Activated CD4-positive, alpha-beta T cell treated with anti-CD3 and anti-CD28 coated beads, Interleukin-2, amount 10 ng/mL, durations not matched to agents 24 days and 14 days (primary cell): Measurements from ENCODE around the gene CSTB. TPM values are rescaled to one million over a fixed set of nuclear protein-coding genes. Genes with fewer than 3 reads are reported as not detected.

Experiments
- DNase-seq: peaks from one replicate; pipeline ENCODE4 v3.0.0; 2022
- H3K27ac Mint-ChIP-seq: one replicate; pipeline ENCODE4 v1.8.0; 2022; ENCODE audit warnings: mild to moderate bottlenecking, mixed read lengths
- H3K27me3 Mint-ChIP-seq: one replicate; pipeline ENCODE4 v1.8.0; 2022; ENCODE audit warnings: mixed read lengths
- H3K36me3 Mint-ChIP-seq: one replicate; pipeline ENCODE4 v1.8.0; 2022; ENCODE audit warnings: low read depth, mild to moderate bottlenecking, mixed read lengths
- H3K4me1 Mint-ChIP-seq: one replicate; pipeline ENCODE4 v1.8.0; 2021; ENCODE audit warnings: mixed read lengths
- H3K4me3 Mint-ChIP-seq: one replicate; pipeline ENCODE4 v1.8.0; 2022; ENCODE audit warnings: mild to moderate bottlenecking, moderate library complexity, mixed read lengths
- H3K9me3 Mint-ChIP-seq: one replicate; pipeline ENCODE4 v1.8.0; 2021; ENCODE audit warnings: mixed read lengths
- intact Hi-C: fragments of 100-400 bp; cut with micrococcal nuclease; formaldehyde crosslinking; loops from one replicate; pipeline ENCODE4 v1.15.1; 2023
- total RNA-seq: library from RNA; stranded (reverse); gene quantifications from 2 replicates; pipeline ENCODE4 v1.2.3, GENCODE V29; 2022

Gene CSTB
- total RNA-seq, 1 donor from 2014 or later: 59.2 TPM

DNA sequence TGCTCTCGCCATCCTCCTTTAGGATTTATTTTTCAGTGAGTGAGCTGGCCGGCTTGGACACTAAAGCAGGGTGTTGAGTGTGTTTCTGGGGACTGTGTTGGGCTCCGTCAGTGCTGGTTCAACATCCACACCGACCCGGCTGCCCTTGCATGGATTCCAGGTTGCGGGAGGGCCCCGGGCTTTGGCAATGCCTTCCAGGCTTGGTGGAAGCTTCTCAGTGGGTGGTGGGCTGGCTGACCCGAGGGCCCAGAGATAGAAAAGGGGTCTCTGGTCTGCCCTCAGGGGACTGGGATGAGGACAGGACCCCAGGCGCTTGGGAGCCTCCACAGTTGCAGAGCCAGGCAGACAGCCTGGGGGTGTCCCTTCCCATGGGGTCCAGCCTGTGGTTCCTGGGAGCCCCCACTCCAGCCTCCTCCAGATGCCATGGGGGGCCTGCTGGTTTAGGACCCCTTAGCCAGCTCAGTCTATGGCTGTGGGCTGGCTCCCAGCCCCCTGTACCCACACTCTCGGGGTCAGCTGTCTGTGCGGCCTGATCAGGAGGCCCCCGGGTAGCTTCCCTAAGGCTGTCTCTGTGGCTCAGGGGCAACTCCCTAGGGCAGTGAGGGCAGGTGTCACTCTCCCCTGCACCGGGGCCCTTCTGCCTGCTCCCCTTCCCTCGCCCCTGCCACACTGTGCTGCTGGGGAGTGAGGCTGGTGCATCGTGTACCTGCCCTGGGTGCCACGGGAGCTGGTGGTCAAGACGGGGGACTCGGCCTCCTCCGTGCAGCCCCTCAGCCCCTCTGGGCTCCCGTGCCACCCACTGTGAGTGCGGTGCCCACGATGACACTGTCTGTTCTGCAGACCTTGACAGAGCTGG lies 40.6 kb downstream of the CSTB start:
- Mint-ChIP-seq H3K27ac (no peak overlapping the region), H3K9me3 (no peaks in the 10 kb centered on the region), H3K4me3 (no peak overlapping the region), H3K36me3 (peaks cover 24% of the 10 kb centered on the region), H3K27me3 (no peaks in the 10 kb centered on the region), H3K4me1 (peaks cover 32% of the 10 kb centered on the region)
- no peak for DNase-seq
- intact Hi-C loops: no loop called here

GRCh38 chr21:43734928-43735229 lies 41.2 kb downstream of the CSTB start:
- peaks cover 24% of the 10 kb centered on the region for H3K36me3 Mint-ChIP-seq
- intact Hi-C loops: no loop called here
- H3K9me3 Mint-ChIP-seq: no peaks in the 10 kb centered on the region
- no peak overlapping the region for H3K27ac Mint-ChIP-seq
- H3K4me1 Mint-ChIP-seq: peaks cover 32% of the 10 kb centered on the region
- H3K4me3 Mint-ChIP-seq: no peak overlapping the region
- no peaks in the 10 kb centered on the region for H3K27me3 Mint-ChIP-seq
- no peak for DNase-seq

- intact Hi-C loops: no loop called here
- no peaks in the 10 kb centered on the region for H3K9me3 Mint-ChIP-seq
- H3K4me1 Mint-ChIP-seq: peaks cover 35% of the 10 kb centered on the region
- no peaks in the 10 kb centered on the region for H3K27me3 Mint-ChIP-seq
- H3K27ac Mint-ChIP-seq: peak overlapping the region; percentile 25
- no peak for DNase-seq
- peaks cover 25% of the 10 kb centered on the region for H3K36me3 Mint-ChIP-seq
- no peak overlapping the region for H3K4me3 Mint-ChIP-seq
Observed at GRCh38 chr21:43734131-43734927, 41.8 kb downstream of the CSTB start.

DNA sequence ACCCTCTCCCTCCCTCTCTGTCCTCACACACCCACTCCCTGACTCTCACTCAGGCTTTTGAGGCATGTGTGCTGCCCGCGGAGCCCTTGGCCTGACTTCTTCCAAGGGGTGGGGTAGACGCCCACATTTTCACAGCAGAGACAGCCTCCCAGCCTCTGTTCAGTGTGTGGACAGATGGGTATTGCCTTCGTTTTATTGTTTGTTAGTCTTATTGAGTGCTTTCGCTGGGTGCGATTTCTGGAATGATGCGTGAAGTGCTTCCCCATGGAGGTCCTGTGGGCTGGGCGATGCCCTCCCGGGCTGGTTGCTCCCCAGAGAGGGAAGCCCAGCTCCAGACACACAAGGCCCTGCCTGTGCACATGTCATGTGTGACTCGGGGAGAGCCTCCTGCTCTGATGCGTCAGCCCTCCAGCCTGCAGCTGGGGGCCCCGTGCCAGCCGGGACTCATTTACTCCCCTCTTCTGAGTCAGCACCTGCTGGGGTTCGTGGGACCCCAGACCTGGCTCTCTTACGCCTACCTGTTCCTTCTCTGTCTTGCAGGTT lies 42.5 kb downstream of the CSTB start:
- Mint-ChIP-seq H3K4me1 (peaks cover 39% of the 10 kb centered on the region), H3K9me3 (no peaks in the 10 kb centered on the region), H3K4me3 (no peak overlapping the region), H3K36me3 (peaks cover 24% of the 10 kb centered on the region), H3K27ac (peak overlapping the region; percentile 27), H3K27me3 (no peaks in the 10 kb centered on the region)
- intact Hi-C loops: no loop called here
- DNase-seq: no peak

- Mint-ChIP-seq H3K36me3 (peaks cover 22% of the 10 kb centered on the region), H3K27ac (no peak overlapping the region), H3K27me3 (no peaks in the 10 kb centered on the region), H3K4me3 (no peak overlapping the region), H3K4me1 (peaks cover 45% of the 10 kb centered on the region), H3K9me3 (no peaks in the 10 kb centered on the region)
- DNase-seq: no peak
- intact Hi-C loops: no loop called here
Observed at GRCh38 chr21:43733060-43733459, 43.0 kb downstream of the CSTB start.

- Mint-ChIP-seq H3K27me3 (no peaks in the 10 kb centered on the region), H3K9me3 (no peaks in the 10 kb centered on the region), H3K27ac (no peak overlapping the region), H3K4me1 (peaks cover 53% of the 10 kb centered on the region), H3K36me3 (peaks cover 22% of the 10 kb centered on the region), H3K4me3 (no peak overlapping the region)
- intact Hi-C loops: no loop called here
- DNase-seq: no peak
Observed at GRCh38 chr21:43731891-43732711, 44.0 kb downstream of the CSTB start.

DNA sequence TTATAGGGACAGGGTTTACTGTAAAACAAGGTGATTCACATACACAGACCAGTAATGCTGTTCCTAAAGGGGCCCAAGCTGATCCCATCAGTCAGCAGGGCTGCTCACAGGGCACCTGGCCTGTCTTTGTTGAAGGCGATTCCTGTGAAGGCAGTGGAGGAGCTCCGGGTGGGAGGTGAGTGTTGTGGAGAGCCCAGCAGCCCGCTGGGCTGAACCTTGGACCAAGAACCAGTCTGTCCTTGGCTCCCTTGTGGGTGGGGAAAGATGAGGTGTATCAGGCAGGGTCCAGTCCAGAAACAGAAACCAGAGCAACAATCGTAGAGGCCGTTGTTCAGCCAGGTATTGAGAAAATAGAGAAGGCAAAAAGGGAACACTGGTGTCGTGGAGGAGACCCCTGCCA lies 44.6 kb downstream of the CSTB start:
- H3K36me3 Mint-ChIP-seq: peaks cover 20% of the 10 kb centered on the region

DNA sequence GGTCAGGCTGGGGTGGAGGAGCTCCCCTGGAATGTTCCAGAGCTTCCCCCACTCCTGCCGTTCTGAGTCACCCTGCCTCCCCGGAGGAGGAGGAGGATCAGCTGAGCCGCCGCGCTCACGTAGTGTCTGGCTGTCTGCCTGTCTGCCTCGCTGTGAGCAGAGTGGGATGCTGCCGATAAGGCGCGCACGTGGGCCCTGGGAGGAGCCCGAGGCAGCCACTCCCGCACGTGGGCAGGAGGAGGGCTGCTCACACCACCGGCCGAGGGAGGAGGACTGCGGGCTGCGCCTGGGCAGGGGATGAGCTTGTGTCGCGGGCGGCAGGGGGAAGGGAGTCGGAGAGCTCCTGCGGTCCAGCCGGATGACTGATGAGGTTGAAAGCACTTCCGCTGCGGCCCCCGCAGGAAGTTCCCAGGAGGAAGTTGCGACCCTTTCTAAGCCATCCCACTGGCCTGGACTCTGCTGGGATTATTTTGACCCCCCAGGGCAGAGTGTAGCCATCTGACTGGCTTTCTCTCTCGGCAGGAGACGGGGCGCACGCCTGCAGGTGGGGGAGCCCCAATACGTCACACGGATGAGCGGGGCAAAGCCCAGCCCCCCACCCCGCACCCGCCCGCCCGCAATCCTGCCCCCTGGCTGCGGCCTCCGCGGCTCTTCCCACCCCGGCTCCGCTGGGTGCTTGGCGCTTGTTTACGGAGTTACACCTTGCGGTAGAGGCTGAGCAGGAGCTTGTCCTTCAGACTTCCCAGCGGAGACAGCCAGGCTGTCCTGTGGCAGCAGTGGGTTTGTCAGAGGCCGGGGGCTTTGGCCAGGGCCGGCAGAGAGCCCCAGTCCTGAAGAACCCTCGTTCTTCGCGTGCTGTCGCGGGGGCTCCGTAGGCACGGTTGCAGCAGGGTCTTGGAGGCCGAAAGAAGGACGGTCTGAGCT lies 47.4 kb downstream of the CSTB start:
- intact Hi-C loops: loop anchor here (1.0 to 5.0 kb wide), 3 partner anchors 9 to 66 kb away; partner anchors contain the start of genes CSTB and PDXK
- H3K4me1 Mint-ChIP-seq: peaks cover 53% of the 10 kb centered on the region

More for the DNA sequence above, 44.6 kb downstream of the CSTB start:
- Mint-ChIP-seq H3K27ac (no peak overlapping the region), H3K27me3 (no peaks in the 10 kb centered on the region), H3K4me1 (peaks cover 58% of the 10 kb centered on the region), H3K4me3 (no peak overlapping the region), H3K9me3 (no peaks in the 10 kb centered on the region)
- no peak for DNase-seq
- intact Hi-C loops: no loop called here

DNA sequence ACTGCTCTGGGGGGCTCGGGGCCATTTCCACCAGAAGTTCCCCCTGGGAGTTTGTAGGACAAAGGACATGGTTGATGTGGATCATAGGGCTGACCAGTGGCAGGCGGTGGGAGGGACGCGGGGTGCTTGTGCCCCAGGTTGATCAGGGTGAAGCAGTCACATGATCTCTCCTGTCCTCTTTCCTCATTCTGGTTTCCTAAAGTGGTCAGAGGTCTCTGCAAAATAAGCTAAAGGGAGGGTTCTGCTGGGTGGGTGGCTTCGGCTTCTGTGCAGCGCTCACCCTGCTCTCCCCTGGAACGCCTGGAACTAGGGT lies 48.0 kb downstream of the CSTB start:
- H3K36me3 Mint-ChIP-seq: peaks cover 20% of the 10 kb centered on the region
- no peaks in the 10 kb centered on the region for H3K27me3 Mint-ChIP-seq
- intact Hi-C loops: loop anchor here (1.0 to 5.0 kb wide), 3 partner anchors 9 to 66 kb away; partner anchors contain the start of genes CSTB and PDXK
- H3K27ac Mint-ChIP-seq: peak overlapping the region; percentile 87
- H3K4me1 Mint-ChIP-seq: peaks cover 49% of the 10 kb centered on the region
- H3K9me3 Mint-ChIP-seq: no peaks in the 10 kb centered on the region
- H3K4me3 Mint-ChIP-seq: peak overlapping the region; percentile 89
- DNase-seq: no peak

More for the DNA sequence above, 47.4 kb downstream of the CSTB start:
- H3K27ac Mint-ChIP-seq: peak overlapping the region; percentile 87
- H3K27me3 Mint-ChIP-seq: no peaks in the 10 kb centered on the region
- no peaks in the 10 kb centered on the region for H3K9me3 Mint-ChIP-seq
- H3K36me3 Mint-ChIP-seq: peaks cover 22% of the 10 kb centered on the region
- DNase-seq: peak; percentile 92
- H3K4me3 Mint-ChIP-seq: peak overlapping the region; percentile 89

DNA sequence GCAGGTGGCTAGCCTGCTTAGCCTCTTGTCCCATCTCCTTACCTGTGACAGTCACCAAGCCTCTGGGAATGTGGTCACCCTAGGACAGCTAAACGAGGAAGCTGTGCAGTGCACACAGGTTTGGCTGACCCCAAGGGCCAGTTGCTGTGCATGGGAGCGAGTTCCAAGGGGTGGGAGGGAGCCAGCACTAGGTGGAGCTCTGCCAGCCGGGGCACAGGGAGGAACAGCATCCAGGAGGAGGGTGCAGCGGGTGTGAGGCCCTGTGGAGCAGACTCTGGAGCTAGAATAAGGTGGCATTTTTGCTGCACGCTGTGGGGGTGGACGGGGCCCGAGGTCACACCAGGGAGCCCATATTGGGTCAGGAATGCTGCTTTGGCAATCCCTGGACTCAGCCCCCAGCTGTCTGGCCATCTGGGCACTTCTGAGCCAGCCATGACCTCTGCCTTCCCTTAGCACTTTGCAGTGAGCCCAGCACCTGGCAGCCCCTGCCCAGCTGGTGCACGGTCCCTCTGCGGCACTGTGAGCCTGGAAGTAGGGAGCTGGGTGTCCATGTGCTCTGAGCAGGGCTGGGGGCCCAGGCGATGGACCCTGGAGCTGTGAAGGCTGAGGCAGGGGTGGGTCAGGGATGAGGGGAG lies 48.5 kb downstream of the CSTB start:
- Mint-ChIP-seq H3K27ac (peak overlapping the region; percentile 87), H3K9me3 (no peaks in the 10 kb centered on the region), H3K27me3 (no peaks in the 10 kb centered on the region), H3K4me1 (peaks cover 50% of the 10 kb centered on the region), H3K36me3 (peaks cover 21% of the 10 kb centered on the region), H3K4me3 (peak overlapping the region; percentile 89)
- DNase-seq: no peak
- intact Hi-C loops: loop anchor here (1.0 to 5.0 kb wide), 3 partner anchors 8 to 65 kb away; partner anchors contain the start of genes CSTB and PDXK

DNA sequence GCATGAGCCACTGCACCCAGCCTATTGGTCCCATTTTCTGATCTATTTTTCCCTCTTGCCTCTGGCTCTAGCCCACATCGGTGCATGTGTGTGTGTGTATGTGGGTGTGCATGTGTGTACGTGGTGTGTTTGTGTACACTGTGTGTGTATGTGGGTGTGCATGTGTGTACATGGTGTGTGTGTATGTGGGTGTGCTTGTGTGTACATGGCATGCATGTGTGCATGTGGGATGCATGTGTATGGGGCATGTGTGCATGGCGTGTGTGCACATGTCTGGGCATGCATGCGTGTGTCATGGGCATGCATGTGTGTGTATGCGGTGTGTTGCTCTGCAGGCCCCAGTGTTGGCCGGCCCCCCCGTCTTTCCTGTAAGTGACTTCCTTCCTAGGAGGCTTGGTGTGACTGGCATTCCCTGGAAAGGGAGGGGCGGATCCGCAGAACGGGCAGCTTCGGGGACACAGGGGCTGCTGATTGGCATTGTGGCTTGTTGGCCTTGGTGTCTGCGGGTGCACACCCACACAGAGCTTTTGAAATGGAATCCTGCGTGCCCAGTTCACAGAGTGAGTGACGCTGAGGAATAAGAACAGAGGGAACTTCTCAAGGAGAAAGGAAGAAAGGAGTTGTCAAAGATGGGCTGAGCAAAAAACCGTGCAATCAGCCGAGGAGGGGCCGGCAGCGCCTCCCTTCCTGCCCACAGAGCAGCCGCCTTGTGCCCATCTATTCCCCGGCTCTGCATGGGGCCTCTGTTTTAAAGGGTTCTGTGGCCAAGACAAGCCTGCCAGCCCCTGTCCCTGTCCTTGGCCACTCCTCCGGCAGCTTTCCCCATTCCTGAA lies 49.2 kb downstream of the CSTB start:
- Mint-ChIP-seq H3K9me3 (no peaks in the 10 kb centered on the region), H3K4me3 (peak overlapping the region; percentile 89), H3K27me3 (no peaks in the 10 kb centered on the region), H3K4me1 (peaks cover 54% of the 10 kb centered on the region), H3K27ac (peak overlapping the region; percentile 60), H3K36me3 (peaks cover 20% of the 10 kb centered on the region)
- intact Hi-C loops: loop anchor here (5.0 kb wide), 2 partner anchors 50 to 65 kb away; partner anchors contain the start of gene CSTB
- no peak for DNase-seq
